GM10248 (cell line): ENCODE data around the gene HOXA5.

Experiments
- CTCF ChIA-PET: fragments of 300-600 bp; sonication (Branson Sonifier 250); formaldehyde crosslinking; extraction: SDS; loops from one replicate; lab custom pipeline; 2021; ENCODE audit warnings: antibody characterized with exemption; lab: Yijun Ruan, JAX
- POLR2A ChIA-PET: fragments of 350-650 bp; sonication (Branson Sonifier 250); formaldehyde crosslinking; extraction: SDS; loops from one replicate; lab custom pipeline; 2020; ENCODE audit warnings: antibody characterized with exemption; lab: Yijun Ruan, JAX
- DNase-seq: peaks from one replicate; pipeline ENCODE4 v3.0.0; 2012; ENCODE audit errors: extremely low spot score
- TF ChIP-seq, protein P1 (sequence below): IDR thresholded peaks from 2 replicates; pipeline ENCODE4 v1.5.1; 2012; ENCODE audit warnings: mild to moderate bottlenecking, low read depth; ENCODE audit errors: extremely low read depth, missing control alignments, control extremely low read depth

Gene HOXA5

GRCh38 chr7:27163288-27164044 is 20.0 kb upstream of the HOXA5 start:
- ChIA-PET CTCF (interaction anchor here (1.1 to 3.8 kb wide), 9 partner anchors 13 to 934 kb away, joined by 3 to 59 read pairs (median 18); partner anchors contain the start of gene HOXA3), POLR2A (no interaction called here)
- TF ChIP-seq, protein P1, sequence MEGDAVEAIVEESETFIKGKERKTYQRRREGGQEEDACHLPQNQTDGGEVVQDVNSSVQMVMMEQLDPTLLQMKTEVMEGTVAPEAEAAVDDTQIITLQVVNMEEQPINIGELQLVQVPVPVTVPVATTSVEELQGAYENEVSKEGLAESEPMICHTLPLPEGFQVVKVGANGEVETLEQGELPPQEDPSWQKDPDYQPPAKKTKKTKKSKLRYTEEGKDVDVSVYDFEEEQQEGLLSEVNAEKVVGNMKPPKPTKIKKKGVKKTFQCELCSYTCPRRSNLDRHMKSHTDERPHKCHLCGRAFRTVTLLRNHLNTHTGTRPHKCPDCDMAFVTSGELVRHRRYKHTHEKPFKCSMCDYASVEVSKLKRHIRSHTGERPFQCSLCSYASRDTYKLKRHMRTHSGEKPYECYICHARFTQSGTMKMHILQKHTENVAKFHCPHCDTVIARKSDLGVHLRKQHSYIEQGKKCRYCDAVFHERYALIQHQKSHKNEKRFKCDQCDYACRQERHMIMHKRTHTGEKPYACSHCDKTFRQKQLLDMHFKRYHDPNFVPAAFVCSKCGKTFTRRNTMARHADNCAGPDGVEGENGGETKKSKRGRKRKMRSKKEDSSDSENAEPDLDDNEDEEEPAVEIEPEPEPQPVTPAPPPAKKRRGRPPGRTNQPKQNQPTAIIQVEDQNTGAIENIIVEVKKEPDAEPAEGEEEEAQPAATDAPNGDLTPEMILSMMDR, result no peak
- no peak for DNase-seq

DNA sequence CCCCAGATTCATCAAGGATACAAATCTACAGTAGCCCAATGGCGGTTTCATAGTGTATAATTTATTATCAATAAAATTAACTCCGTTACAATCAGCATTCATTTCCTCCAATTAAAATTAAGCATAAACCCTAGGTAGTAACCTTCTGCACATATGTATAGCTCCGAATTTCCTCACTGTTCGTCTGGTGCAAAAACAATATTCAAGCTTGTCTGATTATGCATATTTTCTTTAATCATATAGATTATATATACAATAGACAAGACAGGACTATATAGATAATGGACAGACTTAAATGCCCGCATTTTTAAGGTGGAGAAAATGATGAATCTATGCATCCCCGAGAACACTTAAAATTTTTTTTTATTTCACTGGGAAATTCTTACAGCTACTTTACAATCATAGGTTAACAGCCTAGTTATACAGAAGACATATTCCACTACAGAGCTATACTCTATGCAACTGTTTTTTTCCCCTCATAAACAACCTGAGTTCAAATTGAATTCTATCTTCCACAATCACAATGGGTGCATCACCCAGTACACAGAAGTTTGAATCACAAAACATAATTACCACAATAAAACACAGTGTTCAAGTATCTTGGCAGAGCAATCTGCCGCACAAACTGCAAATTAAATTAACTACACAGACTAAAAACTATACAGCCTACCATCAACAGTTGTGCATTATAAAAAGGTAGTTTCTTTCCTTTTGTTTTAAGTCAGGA is 19.2 kb upstream of the HOXA5 start:
- POLR2A ChIA-PET, result no interaction called here
- CTCF ChIA-PET, result interaction anchor here (0.8 to 3.8 kb wide), 11 partner anchors 12 to 935 kb away, joined by 3 to 59 read pairs (median 18); partner anchors contain the start of gene HOXA3
- DNase-seq, result no peak
- TF ChIP-seq, protein P1, result no peak

DNA sequence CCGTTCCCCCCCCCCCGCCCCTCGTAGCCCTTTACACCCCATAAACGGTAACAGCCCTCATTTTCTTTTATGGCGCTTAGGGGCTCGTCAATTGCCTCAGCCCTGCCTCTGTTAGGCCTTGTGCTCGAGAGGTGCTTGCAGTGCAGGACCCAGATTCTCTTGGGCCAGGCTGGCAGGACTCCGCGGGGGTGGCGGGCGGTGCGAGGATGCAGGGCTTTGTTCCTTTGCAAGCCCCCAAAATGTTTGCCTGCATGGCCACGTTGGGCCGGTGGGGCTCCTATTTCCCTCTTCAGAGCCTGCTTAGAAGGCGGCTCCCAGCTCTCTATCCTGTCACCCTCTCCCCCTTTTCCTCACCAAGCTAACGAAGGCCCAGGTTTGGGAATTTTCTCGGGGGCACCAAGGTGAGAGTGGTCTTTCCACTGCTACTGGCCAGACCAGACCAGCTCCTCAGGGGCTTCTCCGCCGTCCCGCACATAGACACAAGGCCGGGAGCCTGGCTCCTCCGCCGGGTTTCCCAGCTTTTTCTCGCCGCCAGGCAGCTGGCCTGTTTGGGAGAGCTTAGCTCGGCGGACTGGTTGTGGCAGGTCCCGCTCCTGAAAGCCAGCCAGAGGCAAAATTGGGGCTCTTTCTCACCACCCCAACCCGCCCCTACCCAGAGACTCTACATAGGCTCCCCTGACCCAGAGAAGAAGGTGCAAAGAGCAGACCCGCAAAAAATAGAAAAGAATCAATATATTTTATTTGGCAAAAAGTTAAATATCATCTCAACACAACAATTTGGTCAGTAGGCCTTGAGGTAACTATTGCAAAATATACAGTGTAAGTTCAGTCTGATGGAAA is 18.5 kb upstream of the HOXA5 start:
- DNase-seq, result no peak
- TF ChIP-seq, protein P1, result no peak
- POLR2A ChIA-PET, result no interaction called here
- CTCF ChIA-PET, result interaction anchor here (0.8 to 3.8 kb wide), 29 partner anchors 11 to 1310 kb away, joined by 3 to 59 read pairs (median 4); partner anchors contain the start of gene HOXA3

- DNase-seq, result no peak
- TF ChIP-seq, protein P1, result no peak
- POLR2A ChIA-PET, result no interaction called here
- CTCF ChIA-PET, result interaction anchor here (0.6 to 3.8 kb wide), 47 partner anchors 10 to 1309 kb away, joined by 3 to 59 read pairs (median 4); partner anchors contain the start of genes EVX1, HOXA3 and HOXA5
These were observed 17.8 kb upstream of the HOXA5 start for GRCh38 chr7:27161214-27161720.

- DNase-seq, result peak; percentile 87
- ChIA-PET POLR2A (no interaction called here), CTCF (interaction anchor here (0.6 to 3.8 kb wide), 48 partner anchors 10 to 1309 kb away, joined by 3 to 59 read pairs (median 4); partner anchors contain the start of genes EVX1, HOXA3 and HOXA5)
- TF ChIP-seq, protein P1, result peak; percentile 97
These were observed 17.2 kb upstream of the HOXA5 start for GRCh38 chr7:27160546-27161213.
